ENCODE results near the gene SOCS6.

The SOCS6 gene

DNA sequence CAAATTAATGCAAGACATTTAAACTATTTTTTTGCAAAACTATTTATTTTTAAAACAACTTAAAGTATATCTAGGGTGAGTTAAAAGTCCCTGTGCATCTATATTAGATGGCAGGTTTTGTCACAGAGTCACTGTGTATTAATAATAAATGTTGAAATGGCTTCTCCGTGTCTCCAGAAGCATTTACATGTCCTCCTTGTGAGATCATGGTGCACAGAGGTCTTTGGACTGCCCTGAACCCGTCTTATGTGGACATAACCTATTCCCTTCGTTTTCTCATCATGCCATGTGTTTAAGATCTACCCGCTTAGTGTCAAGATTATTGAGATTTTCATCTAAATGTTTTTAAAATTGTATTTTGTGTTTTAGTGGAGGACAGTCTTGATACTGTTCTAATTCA is 39.3 kb downstream of the SOCS6 start:
- ATAC-seq: no peak
- TF ChIP-seq SNAI2 (CRISPR knock-in tag; IDR thresholded peaks at IDR 0.05) (no peak), RARB (CRISPR knock-in tag; IDR thresholded peaks at IDR 0.05) (no peak), ARNTL (CRISPR knock-in tag; IDR thresholded peaks at IDR 0.05; ENCODE audit: borderline replicate concordance, low read depth) (no peak), ZC3H10 (CRISPR knock-in tag; IDR thresholded peaks at IDR 0.05) (no peak), PPARA (CRISPR knock-in tag; IDR thresholded peaks at IDR 0.05; ENCODE audit: borderline replicate concordance) (no peak)
- TF ChIP-seq, protein P1, sequence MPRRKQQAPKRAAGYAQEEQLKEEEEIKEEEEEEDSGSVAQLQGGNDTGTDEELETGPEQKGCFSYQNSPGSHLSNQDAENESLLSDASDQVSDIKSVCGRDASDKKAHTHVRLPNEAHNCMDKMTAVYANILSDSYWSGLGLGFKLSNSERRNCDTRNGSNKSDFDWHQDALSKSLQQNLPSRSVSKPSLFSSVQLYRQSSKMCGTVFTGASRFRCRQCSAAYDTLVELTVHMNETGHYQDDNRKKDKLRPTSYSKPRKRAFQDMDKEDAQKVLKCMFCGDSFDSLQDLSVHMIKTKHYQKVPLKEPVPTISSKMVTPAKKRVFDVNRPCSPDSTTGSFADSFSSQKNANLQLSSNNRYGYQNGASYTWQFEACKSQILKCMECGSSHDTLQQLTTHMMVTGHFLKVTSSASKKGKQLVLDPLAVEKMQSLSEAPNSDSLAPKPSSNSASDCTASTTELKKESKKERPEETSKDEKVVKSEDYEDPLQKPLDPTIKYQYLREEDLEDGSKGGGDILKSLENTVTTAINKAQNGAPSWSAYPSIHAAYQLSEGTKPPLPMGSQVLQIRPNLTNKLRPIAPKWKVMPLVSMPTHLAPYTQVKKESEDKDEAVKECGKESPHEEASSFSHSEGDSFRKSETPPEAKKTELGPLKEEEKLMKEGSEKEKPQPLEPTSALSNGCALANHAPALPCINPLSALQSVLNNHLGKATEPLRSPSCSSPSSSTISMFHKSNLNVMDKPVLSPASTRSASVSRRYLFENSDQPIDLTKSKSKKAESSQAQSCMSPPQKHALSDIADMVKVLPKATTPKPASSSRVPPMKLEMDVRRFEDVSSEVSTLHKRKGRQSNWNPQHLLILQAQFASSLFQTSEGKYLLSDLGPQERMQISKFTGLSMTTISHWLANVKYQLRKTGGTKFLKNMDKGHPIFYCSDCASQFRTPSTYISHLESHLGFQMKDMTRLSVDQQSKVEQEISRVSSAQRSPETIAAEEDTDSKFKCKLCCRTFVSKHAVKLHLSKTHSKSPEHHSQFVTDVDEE (CRISPR knock-in tag; IDR thresholded peaks at IDR 0.05): no peak

- no peak for ATAC-seq
- no peak for TF ChIP-seq OSR1 (CRISPR knock-in tag; IDR thresholded peaks at IDR 0.05)
- TF ChIP-seq CREB5 (CRISPR knock-in tag; IDR thresholded peaks at IDR 0.05; ENCODE audit: low read depth): no peak
- no peak for TF ChIP-seq ZNF565 (CRISPR knock-in tag; conservative IDR thresholded peaks at IDR 0.05; ENCODE audit: low read depth)
Observed at GRCh38 chr18:70329071-70329470, 40.2 kb downstream of the SOCS6 start.

GRCh38 chr18:70330887-70331286 is 42.0 kb downstream of the SOCS6 start:
- TF ChIP-seq ZNF565 (CRISPR knock-in tag; conservative IDR thresholded peaks at IDR 0.05; ENCODE audit: low read depth) (no peak), PPARA (CRISPR knock-in tag; IDR thresholded peaks at IDR 0.05; ENCODE audit: borderline replicate concordance) (no peak), ARNTL (CRISPR knock-in tag; IDR thresholded peaks at IDR 0.05; ENCODE audit: borderline replicate concordance, low read depth) (no peak), CSDC2 (CRISPR knock-in tag; IDR thresholded peaks at IDR 0.05) (no peak), BACH2 (CRISPR knock-in tag; IDR thresholded peaks at IDR 0.05; ENCODE audit: borderline replicate concordance) (no peak), OSR1 (CRISPR knock-in tag; IDR thresholded peaks at IDR 0.05) (no peak), ESRRG (CRISPR knock-in tag; IDR thresholded peaks at IDR 0.05) (no peak), CREB5 (CRISPR knock-in tag; IDR thresholded peaks at IDR 0.05; ENCODE audit: low read depth) (no peak), GLIS3 (CRISPR knock-in tag; IDR thresholded peaks at IDR 0.05) (no peak), SNAI2 (CRISPR knock-in tag; IDR thresholded peaks at IDR 0.05) (no peak), RARB (CRISPR knock-in tag; IDR thresholded peaks at IDR 0.05) (no peak)
- TF ChIP-seq, protein P1 (CRISPR knock-in tag; IDR thresholded peaks at IDR 0.05): no peak
- TF ChIP-seq, protein P2, sequence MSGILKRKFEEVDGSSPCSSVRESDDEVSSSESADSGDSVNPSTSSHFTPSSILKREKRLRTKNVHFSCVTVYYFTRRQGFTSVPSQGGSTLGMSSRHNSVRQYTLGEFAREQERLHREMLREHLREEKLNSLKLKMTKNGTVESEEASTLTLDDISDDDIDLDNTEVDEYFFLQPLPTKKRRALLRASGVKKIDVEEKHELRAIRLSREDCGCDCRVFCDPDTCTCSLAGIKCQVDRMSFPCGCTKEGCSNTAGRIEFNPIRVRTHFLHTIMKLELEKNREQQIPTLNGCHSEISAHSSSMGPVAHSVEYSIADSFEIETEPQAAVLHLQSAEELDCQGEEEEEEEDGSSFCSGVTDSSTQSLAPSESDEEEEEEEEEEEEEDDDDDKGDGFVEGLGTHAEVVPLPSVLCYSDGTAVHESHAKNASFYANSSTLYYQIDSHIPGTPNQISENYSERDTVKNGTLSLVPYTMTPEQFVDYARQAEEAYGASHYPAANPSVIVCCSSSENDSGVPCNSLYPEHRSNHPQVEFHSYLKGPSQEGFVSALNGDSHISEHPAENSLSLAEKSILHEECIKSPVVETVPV (CRISPR knock-in tag; IDR thresholded peaks at IDR 0.05): no peak
- no peak for ATAC-seq

- TF ChIP-seq, protein P3, sequence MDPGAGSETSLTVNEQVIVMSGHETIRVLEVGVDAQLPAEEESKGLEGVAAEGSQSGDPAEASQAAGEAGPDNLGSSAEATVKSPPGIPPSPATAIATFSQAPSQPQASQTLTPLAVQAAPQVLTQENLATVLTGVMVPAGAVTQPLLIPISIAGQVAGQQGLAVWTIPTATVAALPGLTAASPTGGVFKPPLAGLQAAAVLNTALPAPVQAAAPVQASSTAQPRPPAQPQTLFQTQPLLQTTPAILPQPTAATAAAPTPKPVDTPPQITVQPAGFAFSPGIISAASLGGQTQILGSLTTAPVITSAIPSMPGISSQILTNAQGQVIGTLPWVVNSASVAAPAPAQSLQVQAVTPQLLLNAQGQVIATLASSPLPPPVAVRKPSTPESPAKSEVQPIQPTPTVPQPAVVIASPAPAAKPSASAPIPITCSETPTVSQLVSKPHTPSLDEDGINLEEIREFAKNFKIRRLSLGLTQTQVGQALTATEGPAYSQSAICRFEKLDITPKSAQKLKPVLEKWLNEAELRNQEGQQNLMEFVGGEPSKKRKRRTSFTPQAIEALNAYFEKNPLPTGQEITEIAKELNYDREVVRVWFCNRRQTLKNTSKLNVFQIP (CRISPR knock-in tag; IDR thresholded peaks at IDR 0.05; ENCODE audit: borderline replicate concordance, low read depth): no peak
- TF ChIP-seq ZNF70 (CRISPR knock-in tag; IDR thresholded peaks at IDR 0.05) (no peak), ARNTL (CRISPR knock-in tag; IDR thresholded peaks at IDR 0.05; ENCODE audit: borderline replicate concordance, low read depth) (no peak)
- ATAC-seq: no peak
Observed at GRCh38 chr18:70331456-70332097, 42.7 kb downstream of the SOCS6 start.

All from SK-N-SH treated with all-trans-retinoic acid at 6 μM for 48 hours (cell line).